SK-N-SH (cell line): ENCODE measurements around the gene CD19.

Source experiments
- EP300 ChIP-seq, 2 experiments: IDR thresholded peaks; 2 replicates each; pipeline versions ENCODE4 v1.4.0 to v1.6.1; 2012; ENCODE audit warnings: borderline replicate concordance in 1 of 2, low read depth in 1 of 2, low read length in 1 of 2
- SIN3A ChIP-seq: IDR thresholded peaks from 2 replicates; pipeline ENCODE4 v1.6.1; 2012; ENCODE audit warnings: low read depth, mild to moderate bottlenecking, low read length, moderate library complexity, borderline replicate concordance
- SMC3 ChIP-seq: IDR thresholded peaks from 2 replicates; pipeline ENCODE4 v1.6.1; 2012; ENCODE audit warnings: low read depth, low read length, improper control_type of control experiment
- YY1 ChIP-seq: IDR thresholded peaks from 2 replicates; pipeline ENCODE4 v1.4.0; 2012; ENCODE audit warnings: low read depth, mild to moderate bottlenecking
- TF ChIP-seq, protein P1 (sequence below): fragments of 200-600 bp; sonication (generic); IDR thresholded peaks from 2 replicates; pipeline ENCODE4 v1.6.1; 2017; ENCODE audit warnings: antibody characterized with exemption, mild to moderate bottlenecking, moderate library complexity
- TF ChIP-seq, protein P2 (sequence below): IDR thresholded peaks from 2 replicates; pipeline ENCODE4 v1.4.0; 2012; ENCODE audit warnings: low read depth
- TF ChIP-seq, protein P3 (sequence below): IDR thresholded peaks from 2 replicates; pipeline ENCODE4; 2012
- TF ChIP-seq, protein P4 (sequence below): IDR thresholded peaks from 2 replicates; pipeline ENCODE4 v1.6.1; 2012; ENCODE audit warnings: mild to moderate bottlenecking, low read depth, low read length, moderate library complexity

DNA sequence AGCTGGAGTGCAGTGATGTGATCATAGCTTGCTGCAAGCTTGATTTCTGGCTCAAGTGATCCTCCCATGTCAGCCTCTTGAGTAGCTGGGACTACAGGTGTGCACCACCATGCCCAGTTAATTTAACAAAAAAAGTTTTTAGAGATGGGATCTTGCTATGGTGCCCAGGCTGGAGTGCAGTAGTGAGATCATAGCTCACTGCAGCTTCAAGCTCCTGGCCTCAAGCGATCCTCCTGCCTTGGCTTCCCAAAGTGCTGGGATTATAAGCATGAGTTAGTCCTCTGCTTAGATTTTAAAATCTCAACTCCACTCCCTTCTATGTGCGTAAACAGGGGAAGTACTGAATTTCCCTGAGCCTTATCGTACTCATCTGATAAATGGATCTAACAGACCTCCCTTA, 13.1 kb upstream of the CD19 start:
- TF ChIP-seq, protein P1, sequence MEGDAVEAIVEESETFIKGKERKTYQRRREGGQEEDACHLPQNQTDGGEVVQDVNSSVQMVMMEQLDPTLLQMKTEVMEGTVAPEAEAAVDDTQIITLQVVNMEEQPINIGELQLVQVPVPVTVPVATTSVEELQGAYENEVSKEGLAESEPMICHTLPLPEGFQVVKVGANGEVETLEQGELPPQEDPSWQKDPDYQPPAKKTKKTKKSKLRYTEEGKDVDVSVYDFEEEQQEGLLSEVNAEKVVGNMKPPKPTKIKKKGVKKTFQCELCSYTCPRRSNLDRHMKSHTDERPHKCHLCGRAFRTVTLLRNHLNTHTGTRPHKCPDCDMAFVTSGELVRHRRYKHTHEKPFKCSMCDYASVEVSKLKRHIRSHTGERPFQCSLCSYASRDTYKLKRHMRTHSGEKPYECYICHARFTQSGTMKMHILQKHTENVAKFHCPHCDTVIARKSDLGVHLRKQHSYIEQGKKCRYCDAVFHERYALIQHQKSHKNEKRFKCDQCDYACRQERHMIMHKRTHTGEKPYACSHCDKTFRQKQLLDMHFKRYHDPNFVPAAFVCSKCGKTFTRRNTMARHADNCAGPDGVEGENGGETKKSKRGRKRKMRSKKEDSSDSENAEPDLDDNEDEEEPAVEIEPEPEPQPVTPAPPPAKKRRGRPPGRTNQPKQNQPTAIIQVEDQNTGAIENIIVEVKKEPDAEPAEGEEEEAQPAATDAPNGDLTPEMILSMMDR: no peak
- no peak for TF ChIP-seq SMC3
- TF ChIP-seq, protein P2, sequence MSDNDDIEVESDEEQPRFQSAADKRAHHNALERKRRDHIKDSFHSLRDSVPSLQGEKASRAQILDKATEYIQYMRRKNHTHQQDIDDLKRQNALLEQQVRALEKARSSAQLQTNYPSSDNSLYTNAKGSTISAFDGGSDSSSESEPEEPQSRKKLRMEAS: no peak
- TF ChIP-seq YY1: no peak
- no peak for TF ChIP-seq SIN3A
- TF ChIP-seq, protein P3, sequence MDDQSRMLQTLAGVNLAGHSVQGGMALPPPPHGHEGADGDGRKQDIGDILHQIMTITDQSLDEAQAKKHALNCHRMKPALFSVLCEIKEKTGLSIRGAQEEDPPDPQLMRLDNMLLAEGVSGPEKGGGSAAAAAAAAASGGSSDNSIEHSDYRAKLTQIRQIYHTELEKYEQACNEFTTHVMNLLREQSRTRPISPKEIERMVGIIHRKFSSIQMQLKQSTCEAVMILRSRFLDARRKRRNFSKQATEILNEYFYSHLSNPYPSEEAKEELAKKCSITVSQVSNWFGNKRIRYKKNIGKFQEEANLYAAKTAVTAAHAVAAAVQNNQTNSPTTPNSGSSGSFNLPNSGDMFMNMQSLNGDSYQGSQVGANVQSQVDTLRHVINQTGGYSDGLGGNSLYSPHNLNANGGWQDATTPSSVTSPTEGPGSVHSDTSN: no peak
- no peak for TF ChIP-seq EP300 (IDR thresholded peaks at IDR 0.05; ENCODE audit: borderline replicate concordance in 1 of 2, low read depth in 1 of 2, low read length in 1 of 2)
- TF ChIP-seq, protein P4, sequence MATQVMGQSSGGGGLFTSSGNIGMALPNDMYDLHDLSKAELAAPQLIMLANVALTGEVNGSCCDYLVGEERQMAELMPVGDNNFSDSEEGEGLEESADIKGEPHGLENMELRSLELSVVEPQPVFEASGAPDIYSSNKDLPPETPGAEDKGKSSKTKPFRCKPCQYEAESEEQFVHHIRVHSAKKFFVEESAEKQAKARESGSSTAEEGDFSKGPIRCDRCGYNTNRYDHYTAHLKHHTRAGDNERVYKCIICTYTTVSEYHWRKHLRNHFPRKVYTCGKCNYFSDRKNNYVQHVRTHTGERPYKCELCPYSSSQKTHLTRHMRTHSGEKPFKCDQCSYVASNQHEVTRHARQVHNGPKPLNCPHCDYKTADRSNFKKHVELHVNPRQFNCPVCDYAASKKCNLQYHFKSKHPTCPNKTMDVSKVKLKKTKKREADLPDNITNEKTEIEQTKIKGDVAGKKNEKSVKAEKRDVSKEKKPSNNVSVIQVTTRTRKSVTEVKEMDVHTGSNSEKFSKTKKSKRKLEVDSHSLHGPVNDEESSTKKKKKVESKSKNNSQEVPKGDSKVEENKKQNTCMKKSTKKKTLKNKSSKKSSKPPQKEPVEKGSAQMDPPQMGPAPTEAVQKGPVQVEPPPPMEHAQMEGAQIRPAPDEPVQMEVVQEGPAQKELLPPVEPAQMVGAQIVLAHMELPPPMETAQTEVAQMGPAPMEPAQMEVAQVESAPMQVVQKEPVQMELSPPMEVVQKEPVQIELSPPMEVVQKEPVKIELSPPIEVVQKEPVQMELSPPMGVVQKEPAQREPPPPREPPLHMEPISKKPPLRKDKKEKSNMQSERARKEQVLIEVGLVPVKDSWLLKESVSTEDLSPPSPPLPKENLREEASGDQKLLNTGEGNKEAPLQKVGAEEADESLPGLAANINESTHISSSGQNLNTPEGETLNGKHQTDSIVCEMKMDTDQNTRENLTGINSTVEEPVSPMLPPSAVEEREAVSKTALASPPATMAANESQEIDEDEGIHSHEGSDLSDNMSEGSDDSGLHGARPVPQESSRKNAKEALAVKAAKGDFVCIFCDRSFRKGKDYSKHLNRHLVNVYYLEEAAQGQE: no peak
